ENCODE results near the gene GAB1.
A peak's percentile ranks its signal among the peaks of the same experiment; 100 is the strongest.

GAB1 gene

DNA sequence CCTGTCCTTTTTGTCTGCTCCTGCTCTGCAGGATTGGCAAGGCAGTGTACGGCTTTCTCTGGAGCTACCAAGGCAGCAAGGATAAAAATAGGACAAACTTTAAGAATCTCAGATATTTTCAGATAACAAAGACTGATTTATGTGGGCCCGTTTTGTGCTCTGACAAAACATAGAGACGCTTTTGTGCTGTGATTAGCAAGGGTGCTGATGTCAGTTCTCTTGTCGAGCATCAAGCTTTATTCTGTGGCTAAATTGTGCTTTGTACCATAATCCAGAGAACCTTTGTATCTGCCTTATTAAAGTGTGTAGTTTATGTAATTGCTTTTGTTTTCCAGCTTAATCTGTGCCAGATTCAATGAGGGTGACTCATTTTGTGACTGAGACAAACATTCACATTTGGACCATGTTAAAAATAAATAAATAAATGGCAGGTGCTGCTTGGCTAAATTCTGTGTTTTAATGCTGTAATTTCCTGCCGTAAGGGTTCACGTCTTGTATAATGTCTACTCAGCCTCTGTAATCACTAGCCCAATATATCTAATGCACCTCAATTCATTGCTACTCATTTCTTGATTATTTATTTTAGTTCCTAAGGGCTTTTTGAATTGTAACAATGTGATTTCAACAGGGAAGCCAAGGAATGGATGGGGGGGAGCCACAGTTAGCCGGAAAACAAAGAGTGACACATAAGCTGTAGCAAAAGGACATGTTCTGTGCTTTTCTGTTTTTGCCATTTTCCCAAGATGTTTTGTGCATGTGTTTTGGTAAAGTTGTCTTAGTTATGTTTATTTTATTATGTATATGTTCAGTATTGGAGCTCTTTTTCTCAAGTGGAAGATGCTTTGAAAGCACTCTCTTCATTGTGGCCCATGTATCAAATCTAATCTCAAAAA lies 75.1 kb downstream of the GAB1 start:
- no peak overlapping the region for H3K4me3 Mint-ChIP-seq
- no peaks in the 10 kb centered on the region for H3K9me3 Mint-ChIP-seq
- no peak for DNase-seq (ENCODE audit: low spot score in 2 of 2)
- no peak for ATAC-seq (ENCODE audit: low read depth)
- no peak overlapping the region for H3K27ac Mint-ChIP-seq
- peaks cover 7% of the 10 kb centered on the region for H3K27me3 Mint-ChIP-seq
- peaks cover under 1% of the 10 kb centered on the region for H3K4me1 Mint-ChIP-seq
- H3K36me3 Mint-ChIP-seq = peaks cover 4% of the 10 kb centered on the region

GRCh38 chr4:143412420-143412758 lies 75.7 kb downstream of the GAB1 start:
- Mint-ChIP-seq H3K4me1 (peaks cover 4% of the 10 kb centered on the region), H3K27ac (no peak overlapping the region), H3K27me3 (peaks cover 9% of the 10 kb centered on the region), H3K9me3 (no peaks in the 10 kb centered on the region), H3K36me3 (peaks cover 5% of the 10 kb centered on the region), H3K4me3 (no peak overlapping the region)
- ATAC-seq (ENCODE audit: low read depth) = no peak
- DNase-seq (ENCODE audit: low spot score in 2 of 2) = no peak

DNA sequence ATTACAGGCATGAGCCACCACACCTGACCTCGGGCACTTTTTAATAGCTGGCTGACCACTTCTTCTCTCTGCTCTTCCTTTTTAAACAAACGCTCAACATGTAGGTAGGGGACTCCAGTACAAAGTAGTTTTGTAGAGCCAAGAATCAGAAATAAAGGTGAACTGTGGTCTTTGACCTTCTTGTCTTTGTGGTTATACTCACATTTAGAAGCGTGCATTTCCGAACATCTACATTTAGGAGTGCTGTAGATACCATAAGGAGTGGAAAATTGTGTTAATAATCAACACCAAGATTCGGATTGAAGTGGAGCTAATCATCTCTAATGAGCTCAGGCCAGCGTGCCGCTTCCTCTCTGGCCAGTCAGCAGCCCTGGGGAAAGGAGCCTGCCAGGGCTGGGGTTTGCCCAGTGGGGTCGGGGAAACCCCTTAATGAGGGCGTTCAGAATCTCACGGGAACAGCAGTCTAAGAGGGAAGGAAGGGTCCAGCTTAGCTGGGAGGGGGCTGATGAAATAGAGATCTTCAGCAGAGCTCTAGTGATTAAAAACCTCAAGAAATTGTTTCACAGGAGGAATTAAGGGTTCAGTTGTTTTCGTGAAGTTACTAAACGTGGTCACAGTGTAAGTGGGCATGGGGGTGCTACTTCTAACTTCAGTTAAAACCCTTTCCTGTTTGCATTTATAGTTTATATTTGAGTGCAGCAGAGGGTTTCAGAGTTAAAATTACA lies 81.2 kb downstream of the GAB1 start:
- H3K4me1 Mint-ChIP-seq = peaks cover 14% of the 10 kb centered on the region
- DNase-seq (ENCODE audit: low spot score in 2 of 2) = no peak
- peak; percentile 85 for ATAC-seq (ENCODE audit: low read depth)
- H3K27me3 Mint-ChIP-seq = peaks cover 3% of the 10 kb centered on the region
- peaks cover 5% of the 10 kb centered on the region for H3K36me3 Mint-ChIP-seq
- H3K4me3 Mint-ChIP-seq = no peak overlapping the region
- H3K27ac Mint-ChIP-seq = no peak overlapping the region
- no peaks in the 10 kb centered on the region for H3K9me3 Mint-ChIP-seq

- Mint-ChIP-seq H3K27ac (peak overlapping the region; percentile 20), H3K36me3 (peaks cover 4% of the 10 kb centered on the region), H3K27me3 (peaks cover 3% of the 10 kb centered on the region), H3K4me1 (peaks cover 14% of the 10 kb centered on the region), H3K4me3 (no peak overlapping the region), H3K9me3 (no peaks in the 10 kb centered on the region)
- ATAC-seq (ENCODE audit: low read depth) (no peak), DNase-seq (ENCODE audit: low spot score in 2 of 2) (no peak)
Observed at GRCh38 chr4:143420227-143420626, 83.6 kb downstream of the GAB1 start.

- Mint-ChIP-seq H3K36me3 (peaks cover 2% of the 10 kb centered on the region), H3K27ac (no peak overlapping the region), H3K4me3 (no peak overlapping the region), H3K4me1 (peaks cover 14% of the 10 kb centered on the region), H3K27me3 (peaks cover 5% of the 10 kb centered on the region), H3K9me3 (no peaks in the 10 kb centered on the region)
- ATAC-seq (ENCODE audit: low read depth) (no peak), DNase-seq (ENCODE audit: low spot score in 2 of 2) (no peak)
Observed at GRCh38 chr4:143421609-143422008, 84.9 kb downstream of the GAB1 start.

DNA sequence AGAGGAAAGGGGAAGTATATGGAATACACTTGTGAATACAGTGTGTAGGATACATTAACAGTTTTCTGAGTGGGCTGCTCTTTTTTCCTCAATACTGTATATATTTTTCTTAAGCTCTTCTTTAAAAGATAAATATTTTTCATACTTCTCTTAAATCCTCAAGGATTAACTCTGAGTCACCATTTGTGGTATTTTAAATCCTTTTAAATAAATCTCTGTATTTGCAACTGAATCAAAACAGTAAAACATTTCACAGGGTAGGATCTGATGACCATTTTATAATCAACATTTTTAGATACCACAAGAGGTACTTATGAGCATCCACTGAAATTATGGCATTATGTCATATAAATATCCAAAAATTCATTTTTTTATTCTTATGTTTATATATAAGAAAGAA lies 87.6 kb downstream of the GAB1 start:
- peaks cover 5% of the 10 kb centered on the region for H3K4me1 Mint-ChIP-seq
- no peak for ATAC-seq (ENCODE audit: low read depth)
- no peak for DNase-seq (ENCODE audit: low spot score in 2 of 2)
- H3K4me3 Mint-ChIP-seq = no peak overlapping the region
- H3K27me3 Mint-ChIP-seq = peaks cover 2% of the 10 kb centered on the region
- H3K9me3 Mint-ChIP-seq = no peaks in the 10 kb centered on the region
- no peaks in the 10 kb centered on the region for H3K36me3 Mint-ChIP-seq
- H3K27ac Mint-ChIP-seq = no peak overlapping the region

DNA sequence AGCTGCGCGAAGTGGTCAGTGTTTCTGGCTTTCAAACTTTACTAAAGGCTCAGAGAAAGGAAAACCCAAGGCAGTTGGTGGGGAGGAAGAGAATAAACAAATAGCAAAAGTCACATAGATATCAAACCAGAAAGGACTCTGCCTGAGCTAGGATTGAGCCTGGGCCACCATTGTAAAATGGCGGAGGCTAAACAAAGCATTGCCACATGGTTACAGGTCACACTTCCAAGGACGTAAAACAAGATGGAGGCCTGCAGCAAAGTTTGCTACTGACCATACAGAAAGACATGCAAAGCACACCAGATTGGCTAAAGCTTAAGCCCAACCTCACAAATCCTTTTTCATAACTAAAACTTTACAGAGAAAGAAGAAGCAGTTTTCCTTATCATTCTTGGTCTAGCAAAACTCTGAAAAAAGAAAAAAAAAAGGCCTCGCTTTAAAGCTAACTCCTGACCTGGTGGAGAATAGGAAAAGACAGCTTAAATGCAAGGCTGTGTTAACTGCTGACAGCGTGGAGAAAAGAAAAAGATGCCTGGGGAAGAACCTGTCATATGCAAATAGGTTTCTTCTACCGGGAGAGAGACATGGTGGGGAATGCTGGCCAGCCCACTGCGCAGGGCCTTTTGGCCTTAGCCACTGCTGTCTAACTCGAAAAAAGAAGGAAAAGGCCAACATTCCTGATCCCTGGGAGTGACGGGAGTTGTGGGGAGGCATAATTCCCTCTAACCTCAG lies 95.0 kb downstream of the GAB1 start:
- ATAC-seq (ENCODE audit: low read depth) = no peak
- DNase-seq (ENCODE audit: low spot score in 2 of 2) = no peak
- H3K4me3 Mint-ChIP-seq = no peak overlapping the region
- H3K4me1 Mint-ChIP-seq = no peaks in the 10 kb centered on the region
- no peak overlapping the region for H3K27ac Mint-ChIP-seq
- no peaks in the 10 kb centered on the region for H3K36me3 Mint-ChIP-seq
- H3K9me3 Mint-ChIP-seq = no peaks in the 10 kb centered on the region
- peaks cover 2% of the 10 kb centered on the region for H3K27me3 Mint-ChIP-seq

DNA sequence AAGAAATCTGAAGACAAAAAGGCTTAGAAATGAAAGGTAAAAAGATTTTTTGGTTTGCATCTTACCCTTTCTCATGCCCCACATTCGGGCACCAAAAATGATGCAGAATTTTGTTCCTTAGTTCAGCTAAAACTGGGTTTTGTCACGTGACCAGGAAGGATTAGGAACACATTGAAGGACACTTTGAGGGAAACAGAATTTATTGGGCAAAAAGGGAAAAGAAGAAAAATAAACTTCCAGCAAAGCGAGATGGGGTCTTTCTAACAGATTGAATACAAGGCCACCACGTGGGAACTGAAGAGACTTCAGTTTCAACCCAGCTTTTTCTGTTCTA lies 95.5 kb downstream of the GAB1 start:
- Mint-ChIP-seq H3K9me3 (no peaks in the 10 kb centered on the region), H3K36me3 (no peaks in the 10 kb centered on the region), H3K27me3 (peaks cover 3% of the 10 kb centered on the region), H3K27ac (no peak overlapping the region), H3K4me1 (no peaks in the 10 kb centered on the region), H3K4me3 (no peak overlapping the region)
- no peak for DNase-seq (ENCODE audit: low spot score in 2 of 2)
- ATAC-seq (ENCODE audit: low read depth) = no peak

- H3K4me1 Mint-ChIP-seq = no peaks in the 10 kb centered on the region
Observed at GRCh38 chr4:143433231-143433630, 96.6 kb downstream of the GAB1 start.

DNA sequence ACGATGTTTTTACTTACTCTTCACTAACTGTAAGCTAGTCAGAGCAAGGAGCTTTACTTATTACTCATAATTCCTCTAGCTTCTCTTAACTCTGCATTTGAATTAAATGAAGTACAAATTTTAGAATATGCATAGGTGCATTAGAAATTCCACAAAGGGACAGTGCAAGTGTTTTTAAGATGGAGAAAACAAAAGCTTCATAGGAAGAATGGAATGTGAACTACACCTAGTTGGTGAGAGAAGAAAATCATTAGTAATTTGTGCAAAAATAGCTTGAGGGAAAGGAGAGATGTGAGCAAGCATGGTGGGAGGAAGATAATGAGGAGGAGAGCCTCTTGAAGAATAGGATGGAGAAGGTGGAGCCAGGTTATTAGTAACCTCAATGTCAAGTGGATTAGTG lies 99.3 kb downstream of the GAB1 start:
- Mint-ChIP-seq H3K9me3 (no peaks in the 10 kb centered on the region), H3K27me3 (peaks cover 6% of the 10 kb centered on the region), H3K27ac (no peak overlapping the region), H3K4me1 (no peaks in the 10 kb centered on the region), H3K4me3 (no peak overlapping the region), H3K36me3 (no peaks in the 10 kb centered on the region)
- ATAC-seq (ENCODE audit: low read depth) = no peak
- no peak for DNase-seq (ENCODE audit: low spot score in 2 of 2)

More at GRCh38 chr4:143433231-143433630, 96.6 kb downstream of the GAB1 start:
- no peak overlapping the region for H3K27ac Mint-ChIP-seq
- H3K36me3 Mint-ChIP-seq = no peaks in the 10 kb centered on the region
- H3K4me3 Mint-ChIP-seq = no peak overlapping the region
- H3K27me3 Mint-ChIP-seq = peaks cover 6% of the 10 kb centered on the region
- H3K9me3 Mint-ChIP-seq = no peaks in the 10 kb centered on the region
- no peak for ATAC-seq (ENCODE audit: low read depth)
- DNase-seq (ENCODE audit: low spot score in 2 of 2) = no peak

GRCh38 chr4:143437476-143437875 lies 100.8 kb downstream of the GAB1 start:
- H3K27ac Mint-ChIP-seq = no peak overlapping the region
- no peaks in the 10 kb centered on the region for H3K9me3 Mint-ChIP-seq
- H3K4me3 Mint-ChIP-seq = no peak overlapping the region
- H3K27me3 Mint-ChIP-seq = peaks cover 6% of the 10 kb centered on the region
- H3K36me3 Mint-ChIP-seq = no peaks in the 10 kb centered on the region
- DNase-seq (ENCODE audit: low spot score in 2 of 2) (no peak), ATAC-seq (ENCODE audit: low read depth) (no peak)
- no peaks in the 10 kb centered on the region for H3K4me1 Mint-ChIP-seq

- Mint-ChIP-seq H3K27ac (no peak overlapping the region), H3K27me3 (peaks cover 6% of the 10 kb centered on the region), H3K4me3 (no peak overlapping the region), H3K4me1 (no peaks in the 10 kb centered on the region), H3K9me3 (no peaks in the 10 kb centered on the region), H3K36me3 (no peaks in the 10 kb centered on the region)
- ATAC-seq (ENCODE audit: low read depth) (no peak), DNase-seq (ENCODE audit: low spot score in 2 of 2) (no peak)
Observed at GRCh38 chr4:143437937-143438336, 101.3 kb downstream of the GAB1 start.

- Mint-ChIP-seq H3K4me1 (no peaks in the 10 kb centered on the region), H3K9me3 (no peaks in the 10 kb centered on the region), H3K27ac (no peak overlapping the region), H3K27me3 (peaks cover 6% of the 10 kb centered on the region), H3K36me3 (no peaks in the 10 kb centered on the region), H3K4me3 (no peak overlapping the region)
- DNase-seq (ENCODE audit: low spot score in 2 of 2) (no peak), ATAC-seq (ENCODE audit: low read depth) (no peak)
Observed at GRCh38 chr4:143438710-143439109, 102.0 kb downstream of the GAB1 start.

DNA sequence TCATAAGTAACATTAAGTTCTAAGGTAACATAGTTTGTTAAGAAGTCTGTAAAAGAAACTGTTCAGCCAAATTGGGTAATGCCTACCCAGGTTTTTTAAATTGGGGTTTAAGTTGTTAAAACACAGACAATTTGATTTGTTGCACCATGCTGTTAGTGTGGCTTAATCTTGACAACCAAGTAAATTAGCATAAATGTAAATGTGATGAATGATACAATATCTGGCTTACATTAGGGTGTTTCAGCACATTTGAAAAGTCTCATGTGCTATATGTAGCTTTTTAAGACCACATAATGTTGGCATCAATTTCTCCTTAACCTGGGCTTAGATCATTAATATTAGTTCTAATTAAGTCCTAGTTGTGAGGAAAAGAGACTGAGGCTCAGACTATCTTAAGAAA lies 104.4 kb downstream of the GAB1 start:
- H3K36me3 Mint-ChIP-seq = no peaks in the 10 kb centered on the region
- H3K9me3 Mint-ChIP-seq = no peaks in the 10 kb centered on the region
- ATAC-seq (ENCODE audit: low read depth) = no peak
- peaks cover 6% of the 10 kb centered on the region for H3K27me3 Mint-ChIP-seq
- no peak overlapping the region for H3K4me3 Mint-ChIP-seq
- no peak overlapping the region for H3K27ac Mint-ChIP-seq
- H3K4me1 Mint-ChIP-seq = no peaks in the 10 kb centered on the region
- DNase-seq (ENCODE audit: low spot score in 2 of 2) = no peak

Measured in memory B cell (primary cell).